GM23338 (cell line): ENCODE data around the gene GSTA1. TPM values are rescaled to one million over a fixed set of nuclear protein-coding genes. Genes with fewer than 3 reads are reported as not detected.
"Not testable (repeated sequence)": the region's sequence is repeated elsewhere in the genome, so short reads cannot be mapped to it uniquely, and the experiment has no call there.

Experiments used
- ATAC-seq: fragments of 200-7000 bp; cut with Tn5 transposase; 3 replicates; pipeline ENCODE4 v1.9.1; 2020
- DNase-seq: peaks from one replicate; pipeline ENCODE4 v3.0.0-alpha.2; 2015; ENCODE audit warnings: low spot score
- H2AFZ ChIP-seq: fragments of 200-600 bp; sonication (generic); 2 replicates; pipeline ENCODE4 v1.8.0; 2016; ENCODE audit warnings: antibody characterized with exemption, mild to moderate bottlenecking, moderate library complexity
- H3F3A ChIP-seq: fragments of 200-600 bp; sonication (generic); replicated peaks from 2 replicates; pipeline ENCODE4 v1.8.0; 2017; ENCODE audit warnings: antibody characterized with exemption, mixed run types, low read depth
- H3K27ac ChIP-seq: fragments of 200-600 bp; sonication (generic); 2 replicates; pipeline ENCODE4 v1.6.1; 2016; ENCODE audit warnings: low read depth
- H3K27me3 ChIP-seq: fragments of 200-600 bp; sonication (generic); 2 replicates; pipeline ENCODE4 v1.8.0; 2016; ENCODE audit warnings: mild to moderate bottlenecking, mixed run types, moderate library complexity; ENCODE audit not compliant: insufficient read depth
- H3K36me3 ChIP-seq: fragments of 200-600 bp; sonication (generic); 2 replicates; pipeline ENCODE4 v1.8.0; 2016; ENCODE audit warnings: mild to moderate bottlenecking; ENCODE audit not compliant: insufficient read depth
- H3K4me1 ChIP-seq: fragments of 200-600 bp; sonication (generic); 2 replicates; pipeline ENCODE4 v1.8.0; 2016; ENCODE audit warnings: mild to moderate bottlenecking, moderate library complexity; ENCODE audit not compliant: insufficient read depth
- H3K4me2 ChIP-seq: fragments of 200-600 bp; sonication (generic); 2 replicates; pipeline ENCODE4 v1.7.1; 2017; ENCODE audit warnings: mixed run types
- H3K4me3 ChIP-seq: fragments of 200-600 bp; sonication (generic); 2 replicates; pipeline ENCODE4 v1.6.1; 2016; ENCODE audit warnings: mixed run types
- H3K79me2 ChIP-seq: fragments of 200-600 bp; sonication (generic); replicated peaks from 2 replicates; pipeline ENCODE4 v1.8.0; 2017; ENCODE audit warnings: mild to moderate bottlenecking; ENCODE audit not compliant: insufficient read depth
- H3K9me2 ChIP-seq: fragments of 200-600 bp; sonication (generic); 2 replicates; pipeline ENCODE4 v1.8.0; 2017; ENCODE audit not compliant: insufficient read depth
- H4K20me1 ChIP-seq: fragments of 200-600 bp; sonication (generic); replicated peaks from 2 replicates; pipeline ENCODE4 v1.8.0; 2017; ENCODE audit warnings: mild to moderate bottlenecking; ENCODE audit not compliant: insufficient read depth
- H3K27ac Mint-ChIP-seq: 2 replicates; pipeline ENCODE4 v1.8.0; 2020; ENCODE audit warnings: inconsistent platforms, mild to moderate bottlenecking, moderate library complexity, mixed read lengths
- H3K27me3 Mint-ChIP-seq: 3 replicates; pipeline ENCODE4 v1.8.0; 2022; ENCODE audit warnings: low read depth, mild to moderate bottlenecking, moderate library complexity, mixed read lengths, inconsistent platforms; ENCODE audit not compliant: insufficient read depth, poor library complexity
- H3K36me3 Mint-ChIP-seq: 3 replicates; pipeline ENCODE4 v1.8.0; 2021; ENCODE audit warnings: low read depth, mild to moderate bottlenecking, inconsistent platforms, moderate library complexity, mixed read lengths
- H3K4me1 Mint-ChIP-seq: 3 replicates; pipeline ENCODE4 v1.8.0; 2020; ENCODE audit warnings: mild to moderate bottlenecking, inconsistent platforms, mixed read lengths
- H3K4me3 Mint-ChIP-seq: 3 replicates; pipeline ENCODE4 v1.8.0; 2021; ENCODE audit warnings: moderate library complexity, mild to moderate bottlenecking, inconsistent platforms, mixed read lengths
- H3K9me3 Mint-ChIP-seq: 3 replicates; pipeline ENCODE4 v1.8.0; 2020; ENCODE audit warnings: moderate library complexity, mild to moderate bottlenecking, inconsistent platforms, mixed read lengths
- EZH2 ChIP-seq: fragments of 200-600 bp; sonication (generic); IDR thresholded peaks from one replicate; pipeline ENCODE4 v1.8.0; 2017; ENCODE audit warnings: antibody characterized with exemption, mild to moderate bottlenecking, low read depth; ENCODE audit not compliant: unreplicated experiment
- EZH2phosphoT487 ChIP-seq: fragments of 200-600 bp; sonication (generic); IDR thresholded peaks from one replicate; pipeline ENCODE4 v1.8.1; 2018; ENCODE audit warnings: antibody characterized with exemption; ENCODE audit not compliant: unreplicated experiment
- NANOG ChIP-seq: IDR thresholded peaks from 2 replicates; pipeline ENCODE4 v1.6.1; 2016; ENCODE audit warnings: antibody characterized with exemption, borderline replicate concordance
- POLR2AphosphoS5 ChIP-seq: IDR thresholded peaks from 2 replicates; pipeline ENCODE4 v1.6.1; 2016; ENCODE audit warnings: antibody characterized with exemption, low read depth
- STAT1 ChIP-seq: IDR thresholded peaks from one replicate; pipeline ENCODE4 v1.6.1; 2016; ENCODE audit warnings: antibody characterized with exemption; ENCODE audit not compliant: unreplicated experiment
- ZNF114 ChIP-seq: fragments of 250-450 bp; sonication (Bioruptor Pico); IDR thresholded peaks from 2 replicates; pipeline ENCODE4 v1.5.0; 2020; ENCODE audit warnings: mild to moderate bottlenecking, moderate library complexity
- ZNF331 ChIP-seq: fragments of 250-450 bp; sonication (Bioruptor Pico); IDR thresholded peaks from 2 replicates; pipeline ENCODE4 v1.5.0; 2020; ENCODE audit warnings: low read depth, mild to moderate bottlenecking, moderate library complexity
- polyA plus RNA-seq: library from polyadenylated mRNA; unstranded; fragments of >200 nt; fragmentation: Nextera tagmentation; extraction: Ambion mirVana; gene quantifications from 2 replicates; pipeline ENCODE4 v1.2.1, GENCODE V29; 2016
- total RNA-seq: library from RNA; depleted of rRNA; stranded (reverse); fragments of >200 nt; shearing (Covaris generic); gene quantifications from 2 replicates; pipeline ENCODE4 v1.2.3, GENCODE V29; 2014
- TF ChIP-seq, protein P1 (sequence below): IDR thresholded peaks from one replicate; pipeline ENCODE4 v1.6.1; 2018; ENCODE audit warnings: antibody characterized with exemption; ENCODE audit not compliant: unreplicated experiment

GSTA1 gene
- total and polyA plus RNA-seq, 2 experiments from 2014 or later = not detected

DNA sequence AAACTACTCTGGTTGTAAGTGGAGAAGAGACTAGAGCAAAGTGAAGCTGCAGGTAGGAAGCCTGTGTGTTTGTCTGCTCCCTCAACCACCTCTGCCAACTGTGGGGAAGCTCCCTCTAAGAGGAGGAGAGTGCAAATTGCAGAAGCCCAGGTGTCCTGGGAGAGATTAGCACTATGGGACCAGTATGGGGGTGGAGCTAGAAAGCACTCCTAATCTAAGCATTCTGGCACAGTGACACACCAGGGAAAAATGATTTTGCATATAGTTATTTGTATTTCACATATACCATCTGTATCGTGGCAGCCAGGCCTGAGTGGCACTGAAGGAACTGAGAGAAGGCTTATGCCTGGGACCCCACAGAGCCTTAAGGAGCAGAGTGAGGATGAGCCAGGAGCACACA, 12.8 kb downstream of the GSTA1 start:
- Mint-ChIP-seq H3K4me1 (no peaks in the 10 kb centered on the region), H3K4me3 (no peak overlapping the region), H3K36me3 (peaks cover 12% of the 10 kb centered on the region; the same call in 2 of the 3 replicates), H3K27me3 (peaks cover 8% of the 10 kb centered on the region), H3K27ac (no peak overlapping the region), H3K9me3 (peaks cover 35% of the 10 kb centered on the region)
- DNase-seq (no peak), ATAC-seq (no peak)
- no peak overlapping the region for H3K27ac ChIP-seq
- H3K4me2 ChIP-seq = no peak overlapping the region
- H3K79me2 ChIP-seq = no peaks in the 10 kb centered on the region
- TF ChIP-seq, protein P1, sequence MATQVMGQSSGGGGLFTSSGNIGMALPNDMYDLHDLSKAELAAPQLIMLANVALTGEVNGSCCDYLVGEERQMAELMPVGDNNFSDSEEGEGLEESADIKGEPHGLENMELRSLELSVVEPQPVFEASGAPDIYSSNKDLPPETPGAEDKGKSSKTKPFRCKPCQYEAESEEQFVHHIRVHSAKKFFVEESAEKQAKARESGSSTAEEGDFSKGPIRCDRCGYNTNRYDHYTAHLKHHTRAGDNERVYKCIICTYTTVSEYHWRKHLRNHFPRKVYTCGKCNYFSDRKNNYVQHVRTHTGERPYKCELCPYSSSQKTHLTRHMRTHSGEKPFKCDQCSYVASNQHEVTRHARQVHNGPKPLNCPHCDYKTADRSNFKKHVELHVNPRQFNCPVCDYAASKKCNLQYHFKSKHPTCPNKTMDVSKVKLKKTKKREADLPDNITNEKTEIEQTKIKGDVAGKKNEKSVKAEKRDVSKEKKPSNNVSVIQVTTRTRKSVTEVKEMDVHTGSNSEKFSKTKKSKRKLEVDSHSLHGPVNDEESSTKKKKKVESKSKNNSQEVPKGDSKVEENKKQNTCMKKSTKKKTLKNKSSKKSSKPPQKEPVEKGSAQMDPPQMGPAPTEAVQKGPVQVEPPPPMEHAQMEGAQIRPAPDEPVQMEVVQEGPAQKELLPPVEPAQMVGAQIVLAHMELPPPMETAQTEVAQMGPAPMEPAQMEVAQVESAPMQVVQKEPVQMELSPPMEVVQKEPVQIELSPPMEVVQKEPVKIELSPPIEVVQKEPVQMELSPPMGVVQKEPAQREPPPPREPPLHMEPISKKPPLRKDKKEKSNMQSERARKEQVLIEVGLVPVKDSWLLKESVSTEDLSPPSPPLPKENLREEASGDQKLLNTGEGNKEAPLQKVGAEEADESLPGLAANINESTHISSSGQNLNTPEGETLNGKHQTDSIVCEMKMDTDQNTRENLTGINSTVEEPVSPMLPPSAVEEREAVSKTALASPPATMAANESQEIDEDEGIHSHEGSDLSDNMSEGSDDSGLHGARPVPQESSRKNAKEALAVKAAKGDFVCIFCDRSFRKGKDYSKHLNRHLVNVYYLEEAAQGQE = no peak
- no peak for TF ChIP-seq POLR2AphosphoS5
- TF ChIP-seq ZNF331 (CRISPR knock-in tag) = no peak
- no peak for TF ChIP-seq ZNF114 (CRISPR knock-in tag)
- no peak for TF ChIP-seq NANOG
- no peak for TF ChIP-seq EZH2
- no peak for TF ChIP-seq EZH2phosphoT487
- TF ChIP-seq STAT1 = no peak
- no peaks in the 10 kb centered on the region for H4K20me1 ChIP-seq
- no peak overlapping the region for H3K4me3 ChIP-seq
- no peaks in the 10 kb centered on the region for H3K27me3 ChIP-seq
- no peaks in the 10 kb centered on the region for H3K9me2 ChIP-seq
- no peaks in the 10 kb centered on the region for H3K4me1 ChIP-seq
- no peak overlapping the region for H2AFZ ChIP-seq
- no peaks in the 10 kb centered on the region for H3F3A ChIP-seq
- H3K36me3 ChIP-seq = no peaks in the 10 kb centered on the region

DNA sequence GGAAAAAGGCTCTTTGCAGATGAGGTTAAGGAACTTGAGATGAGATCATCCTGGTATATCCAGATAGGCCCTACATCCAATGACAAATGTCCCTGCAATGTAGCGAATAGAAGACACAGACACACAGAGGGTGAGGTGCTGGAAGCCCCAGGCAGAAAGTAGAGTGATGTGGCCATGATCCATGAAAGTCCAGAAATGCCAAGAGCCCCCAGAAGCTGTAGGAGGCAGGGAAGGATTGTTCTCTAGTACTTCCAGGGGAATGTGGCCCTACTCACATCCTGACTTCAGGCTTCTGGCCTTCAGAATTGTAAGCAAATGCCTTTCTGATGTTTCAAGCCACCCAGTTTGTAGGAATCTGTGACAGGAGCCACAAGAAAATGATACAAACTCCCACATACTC, 14.0 kb downstream of the GSTA1 start:
- not testable (repeated sequence) for H3K36me3 ChIP-seq, H4K20me1 ChIP-seq, H3K4me3 ChIP-seq, H3K4me3 Mint-ChIP-seq, H3K4me1 ChIP-seq, H3K27me3 ChIP-seq, H3K4me2 ChIP-seq, ATAC-seq, H2AFZ ChIP-seq, DNase-seq, H3F3A ChIP-seq, H3K79me2 ChIP-seq, H3K27ac Mint-ChIP-seq, H3K4me1 Mint-ChIP-seq, H3K27ac ChIP-seq, H3K9me2 ChIP-seq, H3K27me3 Mint-ChIP-seq
- peaks cover 12% of the 10 kb centered on the region; the same call in 2 of the 3 replicates for H3K36me3 Mint-ChIP-seq
- peaks cover 40% of the 10 kb centered on the region for H3K9me3 Mint-ChIP-seq

DNA sequence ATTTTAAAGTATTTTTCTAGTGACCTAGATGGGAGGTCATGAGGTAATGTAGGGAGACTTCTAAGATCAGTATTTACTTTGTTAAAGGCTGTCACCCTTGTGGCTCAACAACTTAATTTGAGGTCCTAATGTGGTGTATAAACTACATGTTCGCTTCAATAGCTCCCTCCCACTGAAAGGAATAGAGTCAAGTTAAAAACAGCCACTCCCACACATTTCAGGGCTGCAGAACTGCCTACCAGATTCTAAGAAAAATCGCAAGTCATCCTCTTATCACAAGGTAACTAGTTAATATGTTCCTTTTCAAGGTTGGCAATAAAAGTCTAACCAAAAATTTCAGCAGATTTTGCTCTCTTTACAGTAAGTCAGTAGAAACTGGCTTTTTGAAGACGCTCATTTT, 15.1 kb downstream of the GSTA1 start:
- peaks cover 38% of the 10 kb centered on the region for H3K9me3 Mint-ChIP-seq
- H3K4me1 Mint-ChIP-seq = no peaks in the 10 kb centered on the region
- H3K79me2 ChIP-seq = no peaks in the 10 kb centered on the region
- no peak overlapping the region for H3K4me2 ChIP-seq
- H2AFZ ChIP-seq = peak overlapping the region; percentile 63; the same call in 1 of the 2 replicates
- no peak overlapping the region for H3K27ac ChIP-seq
- H3F3A ChIP-seq = no peaks in the 10 kb centered on the region
- H3K27me3 Mint-ChIP-seq = peaks cover 8% of the 10 kb centered on the region
- H3K4me1 ChIP-seq = no peaks in the 10 kb centered on the region
- no peak overlapping the region for H3K4me3 ChIP-seq
- H4K20me1 ChIP-seq = no peaks in the 10 kb centered on the region
- ATAC-seq (no peak), DNase-seq (no peak)
- H3K27me3 ChIP-seq = no peaks in the 10 kb centered on the region
- no peaks in the 10 kb centered on the region for H3K36me3 ChIP-seq
- no peaks in the 10 kb centered on the region for H3K9me2 ChIP-seq
- H3K4me3 Mint-ChIP-seq = no peak overlapping the region
- H3K27ac Mint-ChIP-seq = no peak overlapping the region
- peaks cover 10% of the 10 kb centered on the region; the same call in 2 of the 3 replicates for H3K36me3 Mint-ChIP-seq
- TF ChIP-seq POLR2AphosphoS5 = no peak
- TF ChIP-seq EZH2phosphoT487 = no peak
